Tibial nerve (tissue), 4 donors: ENCODE results near the gene GABBR2. TPM values are rescaled to one million over a fixed set of nuclear protein-coding genes. Genes with fewer than 3 reads are reported as not detected.

Experiments
- DNase-seq, 2 donors: peaks; one replicate each; pipeline ENCODE4 v3.0.0-alpha.2; 2019; ENCODE audit warnings: low spot score in 2 of 2
- H3K27ac ChIP-seq, 4 donors: fragments of 200-600 bp; sonication (generic) in 3 of 4; one replicate each; pipeline ENCODE4 v1.5.1; 2017 to 2019; ENCODE audit warnings: mild to moderate bottlenecking in 1 of 4
- H3K27me3 ChIP-seq, 2 donors: fragments of 200-600 bp; sonication (generic) in 1 of 2; one replicate each; pipeline versions ENCODE4 v1.5.1 to v1.6.0; 2017 to 2019
- H3K36me3 ChIP-seq, 3 donors: fragments of 200-600 bp; sonication (generic); one replicate each; pipeline ENCODE4 v1.5.1; 2018 to 2019
- H3K4me1 ChIP-seq, 4 donors: fragments of 200-600 bp; sonication (generic) in 3 of 4; one replicate each; pipeline ENCODE4 v1.5.1; 2017 to 2019
- H3K4me3 ChIP-seq, 4 donors: fragments of 200-600 bp; sonication (generic) in 3 of 4; one replicate each; pipeline ENCODE4 v1.5.1; 2017 to 2019; ENCODE audit warnings: mild to moderate bottlenecking in 1 of 4, moderate library complexity in 1 of 4
- H3K9me3 ChIP-seq, 4 donors: fragments of 200-600 bp; sonication (generic) in 3 of 4; one replicate each; pipeline ENCODE4 v1.5.1; 2017 to 2019
- EP300 ChIP-seq, 2 donors: sonication (generic); formaldehyde crosslinking; IDR thresholded peaks; one replicate each; pipeline ENCODE4 v1.6.1; 2017; ENCODE audit warnings: antibody characterized with exemption in 2 of 2, mild to moderate bottlenecking in 1 of 2
- POLR2A ChIP-seq, 2 donors: fragments of 450-650 bp; IDR thresholded peaks; one replicate each; pipeline ENCODE4 v1.6.1; 2017; ENCODE audit warnings: antibody characterized with exemption in 2 of 2, mild to moderate bottlenecking in 2 of 2, moderate library complexity in 2 of 2
- WGBS, 2 donors: methylation state at CpG; one replicate each; pipeline ENCODE4 v1.1.5; 2018; 5-methylcytosine and 5-hydroxymethylcytosine counted together
- total RNA-seq, 4 donors: library from RNA; depleted of rRNA; stranded (reverse); fragments of >200 nt; gene quantifications; one replicate each; pipeline ENCODE4 v1.1.0, GENCODE V29; 2016
- TF ChIP-seq, protein P1 (sequence below), 5 experiments: fragments of 200-600 bp in 3 of 5; fragments of 450-650 bp in 2 of 5; sonication (generic) in 3 of 5; IDR thresholded peaks; one replicate each; pipeline ENCODE4 v1.5.1; 2016 to 2019; ENCODE audit warnings: antibody characterized with exemption in 5 of 5, mild to moderate bottlenecking in 3 of 5, moderate library complexity in 2 of 5

Gene GABBR2
- total RNA-seq, 4 donors from 2014 or later: 0.20 to 0.22 TPM; not detected in 2

DNA sequence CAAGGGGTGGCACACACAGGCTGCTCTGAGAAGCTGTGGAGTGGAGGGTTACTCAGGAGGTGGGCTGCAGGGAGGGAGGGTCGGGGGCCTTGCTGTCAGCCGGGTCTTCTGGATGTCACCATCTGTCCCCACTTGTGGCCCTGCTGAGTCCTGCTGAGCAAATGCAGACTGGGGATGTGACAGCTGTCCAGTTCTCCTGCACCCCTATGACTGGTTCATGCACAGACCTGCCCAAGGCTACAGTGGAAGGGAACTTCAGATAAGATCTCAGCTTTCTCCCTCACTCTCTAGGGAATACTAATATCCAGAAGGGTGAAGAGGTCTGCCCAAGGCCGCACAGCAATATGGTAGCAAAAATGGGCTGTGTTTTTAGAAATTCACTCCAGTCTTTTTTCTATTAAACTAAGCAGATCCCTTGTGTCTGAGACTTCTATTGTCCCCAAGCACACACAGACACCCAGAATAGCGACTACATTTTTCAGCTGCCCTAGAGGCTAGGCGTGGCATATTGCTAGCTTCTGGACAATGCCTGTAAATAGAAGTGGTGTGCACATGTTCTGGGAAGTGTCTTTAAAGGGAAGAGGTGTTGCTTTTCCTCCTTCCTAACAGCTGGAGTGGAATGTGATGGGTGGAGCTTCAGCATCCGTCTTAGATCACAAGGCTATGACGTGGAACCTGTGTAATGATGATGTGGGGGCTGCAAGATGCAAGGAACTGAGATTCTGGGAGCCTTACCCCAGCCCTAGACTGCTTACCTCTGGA, 402.2 kb downstream of the GABBR2 start:
- Histone ChIP-seq H3K4me1 (peaks cover 0 to 13% (median 0%) of the 10 kb centered on the region in 4 donors), H3K27me3 (no peaks in the 10 kb centered on the region), H3K9me3 (no peaks in the 10 kb centered on the region), H3K27ac (no peak overlapping the region), H3K36me3 (no peaks in the 10 kb centered on the region), H3K4me3 (no peak overlapping the region)
- TF ChIP-seq, protein P1, sequence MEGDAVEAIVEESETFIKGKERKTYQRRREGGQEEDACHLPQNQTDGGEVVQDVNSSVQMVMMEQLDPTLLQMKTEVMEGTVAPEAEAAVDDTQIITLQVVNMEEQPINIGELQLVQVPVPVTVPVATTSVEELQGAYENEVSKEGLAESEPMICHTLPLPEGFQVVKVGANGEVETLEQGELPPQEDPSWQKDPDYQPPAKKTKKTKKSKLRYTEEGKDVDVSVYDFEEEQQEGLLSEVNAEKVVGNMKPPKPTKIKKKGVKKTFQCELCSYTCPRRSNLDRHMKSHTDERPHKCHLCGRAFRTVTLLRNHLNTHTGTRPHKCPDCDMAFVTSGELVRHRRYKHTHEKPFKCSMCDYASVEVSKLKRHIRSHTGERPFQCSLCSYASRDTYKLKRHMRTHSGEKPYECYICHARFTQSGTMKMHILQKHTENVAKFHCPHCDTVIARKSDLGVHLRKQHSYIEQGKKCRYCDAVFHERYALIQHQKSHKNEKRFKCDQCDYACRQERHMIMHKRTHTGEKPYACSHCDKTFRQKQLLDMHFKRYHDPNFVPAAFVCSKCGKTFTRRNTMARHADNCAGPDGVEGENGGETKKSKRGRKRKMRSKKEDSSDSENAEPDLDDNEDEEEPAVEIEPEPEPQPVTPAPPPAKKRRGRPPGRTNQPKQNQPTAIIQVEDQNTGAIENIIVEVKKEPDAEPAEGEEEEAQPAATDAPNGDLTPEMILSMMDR (IDR thresholded peaks at IDR 0.05): no peak
- TF ChIP-seq POLR2A (IDR thresholded peaks at IDR 0.05) (no peak), EP300 (IDR thresholded peaks at IDR 0.05) (no peak)
- 64 to 75% methylated on average over 7 of the region's 7 CpGs for WGBS, 2 donors
- no peak for DNase-seq

DNA sequence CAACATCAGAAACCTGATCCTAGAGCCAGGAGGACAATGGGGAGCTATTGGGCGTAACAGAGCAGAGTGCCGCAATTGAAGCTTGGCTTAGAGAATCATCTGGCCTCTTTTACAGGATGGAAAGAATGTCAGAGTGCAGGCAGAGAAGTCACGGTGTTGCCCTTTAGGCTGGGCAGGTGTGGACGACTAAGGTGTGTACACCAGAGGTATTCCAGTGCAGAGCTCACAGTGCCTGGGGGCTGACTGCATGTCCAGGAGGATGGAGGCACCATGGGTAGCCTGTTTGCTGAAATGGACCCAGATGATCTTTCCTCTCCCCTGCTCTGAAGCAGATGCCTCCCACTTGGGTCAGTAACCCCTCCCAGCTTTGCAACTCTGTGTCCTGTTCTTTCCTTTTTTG, 404.4 kb downstream of the GABBR2 start:
- no peak for DNase-seq
- no peaks in the 10 kb centered on the region for H3K9me3 ChIP-seq
- H3K27ac ChIP-seq: no peak overlapping the region
- H3K27me3 ChIP-seq: no peaks in the 10 kb centered on the region
- no peaks in the 10 kb centered on the region for H3K36me3 ChIP-seq
- WGBS, 2 donors: 76 to 85% methylated on average over 4 of the region's 4 CpGs
- no peak overlapping the region for H3K4me3 ChIP-seq
- no peak for TF ChIP-seq EP300 (IDR thresholded peaks at IDR 0.05)
- no peak for TF ChIP-seq POLR2A (IDR thresholded peaks at IDR 0.05)
- TF ChIP-seq, protein P1 (IDR thresholded peaks at IDR 0.05): no peak
- peaks cover 0 to 18% (median 0%) of the 10 kb centered on the region in 4 donors for H3K4me1 ChIP-seq

DNA sequence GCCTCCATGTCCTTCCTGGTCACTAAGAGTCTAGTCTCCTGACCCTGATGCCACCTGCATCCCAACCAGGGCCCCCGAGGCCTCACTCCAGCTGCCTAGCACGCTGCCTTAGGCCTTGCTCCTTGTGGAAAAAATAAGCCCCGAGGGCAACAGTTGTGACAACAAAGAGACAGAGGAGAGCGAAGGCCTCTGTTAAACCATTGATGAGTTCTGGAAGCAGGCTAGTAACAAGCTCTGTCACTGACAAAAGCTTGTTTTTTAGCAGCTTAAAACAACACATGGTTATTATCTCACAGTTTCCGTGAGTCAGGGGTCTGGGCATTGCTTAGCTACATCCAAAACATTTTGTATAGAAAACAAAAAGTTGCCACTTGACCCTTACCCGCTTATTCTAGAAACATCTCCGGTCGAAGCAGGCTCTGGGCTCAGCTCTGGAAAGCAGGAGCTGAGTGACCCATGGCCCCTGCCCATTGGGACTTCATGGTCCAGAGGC, 405.1 kb downstream of the GABBR2 start:
- no peak for DNase-seq
- H3K27ac ChIP-seq: no peak overlapping the region
- H3K9me3 ChIP-seq: no peaks in the 10 kb centered on the region
- H3K4me3 ChIP-seq: no peak overlapping the region
- no peaks in the 10 kb centered on the region for H3K27me3 ChIP-seq
- no peaks in the 10 kb centered on the region for H3K36me3 ChIP-seq
- TF ChIP-seq, protein P1 (IDR thresholded peaks at IDR 0.05): no peak
- TF ChIP-seq EP300 (IDR thresholded peaks at IDR 0.05) (no peak), POLR2A (IDR thresholded peaks at IDR 0.05) (no peak)
- 41 to 46% methylated on average over 8 of the region's 8 CpGs for WGBS, 2 donors
- H3K4me1 ChIP-seq: peaks cover 0 to 18% (median 0%) of the 10 kb centered on the region in 4 donors

DNA sequence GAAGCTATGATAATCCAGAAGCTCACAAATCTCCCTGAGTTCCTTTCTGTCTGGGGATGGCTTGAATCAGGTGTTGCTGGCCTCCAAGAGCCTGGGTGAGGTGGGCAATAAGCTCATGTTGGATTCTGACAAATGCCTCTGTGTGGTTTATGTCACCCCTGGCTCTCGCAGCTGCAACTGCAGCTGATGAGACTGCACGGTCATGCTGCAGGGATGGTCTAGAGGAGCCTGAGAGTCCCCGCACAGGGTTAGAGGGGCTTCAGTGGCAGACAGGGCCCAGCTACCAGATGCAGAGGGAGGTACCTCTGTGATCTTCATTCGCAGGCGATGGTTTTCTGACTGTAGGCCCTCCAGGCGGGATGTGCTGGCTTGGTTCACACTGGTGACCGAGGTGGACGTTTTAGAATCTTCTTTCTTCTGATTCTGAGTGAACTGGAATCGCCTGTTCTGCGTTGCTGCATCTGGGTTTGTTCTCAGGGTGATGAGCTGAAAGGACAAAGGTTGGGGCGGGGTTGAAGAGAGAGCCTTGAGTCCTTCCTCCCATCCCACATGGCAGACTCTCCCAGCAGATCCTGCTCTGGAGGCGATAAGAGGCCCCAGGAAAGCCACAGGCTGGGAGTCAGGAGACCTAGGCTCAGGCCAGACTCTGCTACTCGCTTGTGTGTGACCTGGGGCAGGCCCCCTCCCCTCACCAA, 405.6 kb downstream of the GABBR2 start:
- TF ChIP-seq EP300 (IDR thresholded peaks at IDR 0.05) (no peak), POLR2A (IDR thresholded peaks at IDR 0.05) (no peak)
- TF ChIP-seq, protein P1 (IDR thresholded peaks at IDR 0.05): no peak
- H3K27ac ChIP-seq: peak overlapping the region in 2 of 4 donors; percentile 4 to 68
- no peaks in the 10 kb centered on the region for H3K9me3 ChIP-seq
- H3K36me3 ChIP-seq: no peaks in the 10 kb centered on the region
- DNase-seq: no peak
- 82 to 86% methylated on average over 13 of the region's 13 CpGs for WGBS, 2 donors
- peaks cover 0 to 18% (median 0%) of the 10 kb centered on the region in 4 donors for H3K4me1 ChIP-seq
- H3K27me3 ChIP-seq: no peaks in the 10 kb centered on the region
- no peak overlapping the region for H3K4me3 ChIP-seq

DNA sequence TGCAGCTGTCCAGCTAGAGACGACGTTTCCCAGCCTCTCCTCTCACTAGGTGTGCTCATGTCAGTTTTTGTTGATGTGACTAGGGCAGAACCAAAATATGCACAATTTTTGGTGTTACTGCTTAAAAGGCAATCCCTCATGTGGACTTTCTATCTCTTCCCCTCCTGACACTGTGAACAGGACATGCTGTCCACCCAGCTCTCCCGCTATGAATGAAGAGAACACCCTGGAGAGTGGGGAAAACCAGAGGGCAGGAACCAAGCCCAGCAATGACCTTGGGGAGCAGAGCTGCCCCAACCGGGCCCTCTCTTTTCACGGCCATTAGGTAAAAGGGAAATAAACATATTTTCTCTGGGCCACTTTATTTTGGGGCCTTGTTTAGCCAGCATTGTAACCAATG, 406.6 kb downstream of the GABBR2 start:
- peak in 1 of 2 donors; percentile 50 for TF ChIP-seq EP300 (IDR thresholded peaks at IDR 0.05)
- TF ChIP-seq, protein P1 (IDR thresholded peaks at IDR 0.05): no peak
- DNase-seq: no peak

More for the DNA sequence above, 406.6 kb downstream of the GABBR2 start:
- WGBS, 2 donors: 61 to 64% methylated on average over 5 of the region's 5 CpGs
- peak overlapping the region in 1 of 4 donors; percentile 68 for H3K27ac ChIP-seq
- no peaks in the 10 kb centered on the region for H3K27me3 ChIP-seq
- H3K4me1 ChIP-seq: peaks cover 0 to 18% (median 0%) of the 10 kb centered on the region in 4 donors
- H3K36me3 ChIP-seq: no peaks in the 10 kb centered on the region
- no peaks in the 10 kb centered on the region for H3K9me3 ChIP-seq
- no peak overlapping the region for H3K4me3 ChIP-seq
